ENCODE measurements around the gene SLFN5. TPM values are rescaled to one million over a fixed set of nuclear protein-coding genes. Genes with fewer than 3 reads are reported as not detected.
"Not testable (repeated sequence)": the region's sequence is repeated elsewhere in the genome, so short reads cannot be mapped to it uniquely, and the experiment has no call there.

SLFN5 gene
- total RNA-seq, 4 donors from 2014 or later, result 21.2 to 22.4 (median 21.6) TPM

- Histone ChIP-seq H3K27me3 (no peaks in the 10 kb centered on the region), H3K4me3 (no peak overlapping the region), H3K27ac (no peak overlapping the region), H3K4me1 (no peaks in the 10 kb centered on the region), H3K9me3 (peaks cover 0 to 16% (median 0%) of the 10 kb centered on the region in 4 donors), H3K36me3 (no peaks in the 10 kb centered on the region)
- no peak for DNase-seq (ENCODE audit: low spot score in 2 of 2)
- no peak for TF ChIP-seq POLR2A (IDR thresholded peaks at IDR 0.05)
- TF ChIP-seq CTCF (IDR thresholded peaks at IDR 0.05), result no peak
- TF ChIP-seq EP300 (IDR thresholded peaks at IDR 0.05), result no peak
Observed at GRCh38 chr17:35298639-35299038, 55.8 kb downstream of the SLFN5 start.

GRCh38 chr17:35299135-35299534 is 56.3 kb downstream of the SLFN5 start:
- no peaks in the 10 kb centered on the region for H3K4me1 ChIP-seq
- no peak for DNase-seq (ENCODE audit: low spot score in 2 of 2)
- no peak for TF ChIP-seq POLR2A (IDR thresholded peaks at IDR 0.05)
- no peak for TF ChIP-seq EP300 (IDR thresholded peaks at IDR 0.05)
- TF ChIP-seq CTCF (IDR thresholded peaks at IDR 0.05), result no peak
- WGBS, 2 donors, result 83 to 92% methylated on average over 5 of the region's 5 CpGs
- H3K27me3 ChIP-seq, result no peaks in the 10 kb centered on the region
- no peak overlapping the region for H3K27ac ChIP-seq
- H3K4me3 ChIP-seq, result no peak overlapping the region
- no peaks in the 10 kb centered on the region for H3K36me3 ChIP-seq
- H3K9me3 ChIP-seq, result peaks cover 0 to 21% (median 0%) of the 10 kb centered on the region in 4 donors

- WGBS, 2 donors, result 87 to 93% methylated on average over 3 of the region's 3 CpGs
- H3K36me3 ChIP-seq; H3K27ac ChIP-seq; H3K4me3 ChIP-seq; H3K9me3 ChIP-seq; H3K27me3 ChIP-seq; DNase-seq (ENCODE audit: low spot score in 2 of 2): not testable (repeated sequence)
- peaks cover 0 to 16% (median 3%) of the 10 kb centered on the region in 4 donors for H3K4me1 ChIP-seq
Observed at GRCh38 chr17:35309345-35309744, 66.5 kb downstream of the SLFN5 start.

GRCh38 chr17:35312346-35312745 is 69.5 kb downstream of the SLFN5 start:
- Histone ChIP-seq H3K27me3 (no peaks in the 10 kb centered on the region), H3K4me3 (no peak overlapping the region), H3K36me3 (no peaks in the 10 kb centered on the region), H3K4me1 (peaks cover 0 to 31% (median 9%) of the 10 kb centered on the region in 4 donors), H3K27ac (peak overlapping the region in 1 of 4 donors; percentile 61), H3K9me3 (no peaks in the 10 kb centered on the region)
- WGBS, 2 donors, result 69 to 70% methylated on average over 3 of the region's 3 CpGs
- no peak for DNase-seq (ENCODE audit: low spot score in 2 of 2)
- TF ChIP-seq EP300 (IDR thresholded peaks at IDR 0.05) (no peak), POLR2A (IDR thresholded peaks at IDR 0.05) (no peak), CTCF (IDR thresholded peaks at IDR 0.05) (no peak)

GRCh38 chr17:35312790-35313711 is 70.2 kb downstream of the SLFN5 start:
- H3K27ac ChIP-seq, result peak overlapping the region in 3 of 4 donors; percentile 30 to 73 (median 61)
- H3K9me3 ChIP-seq, result no peaks in the 10 kb centered on the region
- H3K36me3 ChIP-seq, result no peaks in the 10 kb centered on the region
- H3K27me3 ChIP-seq, result no peaks in the 10 kb centered on the region
- H3K4me3 ChIP-seq, result peak overlapping the region; percentile 5 to 41 (median 36)
- 18 to 19% methylated on average over 19 of the region's 20 CpGs for WGBS, 2 donors
- H3K4me1 ChIP-seq, result peaks cover 0 to 31% (median 9%) of the 10 kb centered on the region in 4 donors
- peak in 1 of 2 donors; percentile 31 for DNase-seq (ENCODE audit: low spot score in 2 of 2)
- TF ChIP-seq POLR2A (IDR thresholded peaks at IDR 0.05) (no peak), CTCF (IDR thresholded peaks at IDR 0.05) (peak; percentile 67 to 88 (median 75)), EP300 (IDR thresholded peaks at IDR 0.05) (no peak)
